ENCODE results near the gene LYL1.

LYL1 gene

DNA sequence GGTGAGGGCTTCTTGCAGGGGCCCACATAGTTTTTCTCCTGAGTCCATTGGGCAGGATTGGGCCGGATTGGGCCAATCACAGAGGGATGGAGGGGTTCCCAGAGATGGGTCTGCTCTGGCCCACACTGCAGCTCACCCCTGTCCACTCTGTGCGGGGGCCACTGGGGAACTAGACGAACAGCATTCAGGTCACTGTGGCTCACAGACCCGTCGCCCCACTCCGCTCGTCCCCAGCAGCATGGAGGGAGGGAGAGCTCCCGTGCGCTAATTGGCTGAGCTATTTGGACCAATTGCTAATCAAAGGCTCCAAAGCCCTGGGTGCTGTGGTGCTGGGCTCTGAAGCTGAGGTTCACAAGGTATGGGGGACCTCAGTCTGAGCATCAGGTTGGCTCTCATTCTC lies 26.7 kb upstream of the LYL1 start:
- no peak for DNase-seq (ENCODE audit: low spot score)

DNA sequence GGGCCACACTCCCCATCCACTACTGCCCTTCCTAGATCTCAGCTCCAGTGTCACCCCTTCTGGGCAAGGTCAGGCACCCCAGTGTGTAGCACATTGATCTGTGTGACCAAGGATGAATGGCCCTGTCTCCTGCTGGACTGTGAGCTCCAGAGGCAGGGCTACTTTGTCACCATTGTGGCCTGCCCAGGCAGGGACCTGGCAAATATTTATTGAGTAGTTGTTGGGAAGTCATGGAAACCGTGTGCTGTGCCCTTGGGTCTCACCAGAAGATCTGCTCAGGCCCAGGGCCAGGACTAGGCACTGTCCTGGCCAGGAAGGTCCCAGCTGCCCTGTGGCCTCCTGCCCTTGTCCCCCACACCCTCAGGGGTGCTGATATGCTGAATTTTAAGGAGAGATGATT lies 25.9 kb upstream of the LYL1 start:
- DNase-seq (ENCODE audit: low spot score), result no peak

DNA sequence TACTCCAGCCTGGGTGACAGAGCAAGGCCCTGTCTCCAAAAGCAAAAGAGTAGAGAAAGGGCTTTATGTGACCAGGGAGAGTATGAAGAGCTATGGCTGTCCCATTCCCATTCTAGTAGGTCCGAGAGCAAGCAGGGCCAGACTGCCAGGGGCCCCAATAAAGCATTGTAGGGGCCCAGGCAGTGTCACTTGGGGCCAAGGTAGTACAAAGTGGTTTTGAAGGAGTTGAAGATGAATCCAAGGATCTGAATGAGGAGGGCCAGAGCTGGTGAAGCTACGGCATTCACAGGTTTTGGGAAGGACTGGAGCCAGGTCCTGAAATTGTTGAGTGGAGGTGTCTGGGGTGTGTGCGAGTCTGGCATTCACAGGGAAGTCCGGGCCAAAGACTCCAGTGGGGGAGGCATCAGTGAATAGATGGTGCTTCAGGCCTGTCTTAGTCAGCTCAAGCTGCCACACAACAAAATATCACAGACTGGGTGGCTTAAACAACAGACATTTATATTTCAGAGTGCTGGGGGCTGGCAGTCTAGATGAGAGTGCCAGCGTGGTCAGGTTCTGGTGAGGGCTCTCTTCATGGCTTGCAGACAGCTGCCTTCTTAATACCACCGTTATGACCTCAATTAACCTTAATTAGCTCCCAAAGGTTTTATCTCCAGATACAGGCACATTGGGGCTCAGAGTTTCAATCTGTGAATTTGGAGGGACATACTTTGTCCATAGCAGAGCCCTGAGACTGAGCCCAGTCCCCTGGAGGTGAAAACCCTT lies 25.3 kb upstream of the LYL1 start:
- no peak for DNase-seq (ENCODE audit: low spot score)

DNA sequence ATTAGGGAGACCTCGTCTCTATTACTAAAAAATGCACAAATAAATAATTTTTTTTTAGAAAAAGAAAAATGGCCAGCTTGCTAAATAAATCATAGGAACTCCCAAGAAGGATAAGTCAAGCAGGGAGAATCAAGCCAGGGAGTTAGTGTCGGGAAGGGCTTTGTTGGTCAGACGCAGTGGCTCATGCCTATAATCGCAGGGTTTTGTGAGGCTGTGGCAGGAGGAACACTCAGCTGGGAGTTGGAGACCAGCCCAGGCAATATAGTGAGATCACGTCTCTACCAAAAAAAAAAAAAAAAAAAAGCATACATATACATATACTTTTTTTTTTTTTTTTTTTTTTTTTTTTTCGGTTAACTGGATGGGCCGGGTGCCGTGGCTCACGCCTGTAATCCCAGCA lies 24.4 kb upstream of the LYL1 start:
- no peak for DNase-seq (ENCODE audit: low spot score)

DNA sequence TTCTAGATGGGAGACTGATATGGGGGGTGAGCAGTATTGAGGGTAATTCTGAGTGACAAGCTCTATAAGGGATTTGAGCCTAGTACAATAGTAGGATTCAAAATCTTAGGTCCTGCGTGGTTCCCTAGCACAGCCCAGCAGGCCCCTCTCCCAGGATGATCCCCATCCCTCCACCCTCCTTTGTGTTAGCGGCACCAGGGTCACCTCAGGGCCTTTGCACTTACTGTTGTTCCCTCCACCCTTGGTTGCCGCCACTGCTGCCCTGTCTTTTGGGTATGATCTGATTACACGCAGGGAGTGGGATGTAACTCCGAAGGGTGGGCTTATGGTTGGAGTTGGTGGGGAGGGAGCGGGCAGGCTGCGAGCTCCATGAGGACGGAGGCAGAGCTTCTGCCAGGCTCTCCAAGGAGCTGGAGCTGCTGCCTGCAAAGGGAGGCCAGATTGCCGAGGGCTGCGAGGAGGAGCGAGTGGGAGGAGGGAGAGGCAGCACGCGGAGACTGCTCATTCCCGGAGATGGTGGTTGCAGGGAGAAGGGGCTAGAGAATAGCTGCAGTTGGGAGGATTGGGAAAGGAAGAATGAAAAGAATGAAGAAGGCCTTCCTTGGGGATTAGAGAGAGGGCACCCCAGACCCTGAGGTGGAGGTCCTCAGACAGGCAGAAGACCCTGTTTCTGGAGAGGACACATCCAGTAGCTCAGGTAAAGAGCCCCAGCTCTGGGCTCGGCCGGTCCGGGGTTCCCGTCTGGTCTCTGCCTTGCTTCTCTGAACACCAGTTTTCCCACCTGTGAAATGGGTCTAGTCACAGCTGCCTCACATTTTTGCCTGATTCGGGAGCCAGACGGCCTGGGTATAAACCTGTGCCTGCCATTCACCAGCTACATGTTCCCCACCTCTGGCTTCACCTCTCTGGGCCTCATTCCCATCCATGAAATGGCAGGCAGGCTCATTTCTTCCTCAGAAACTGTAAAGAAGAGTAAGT lies 20.6 kb upstream of the LYL1 start:
- no peak for DNase-seq (ENCODE audit: low spot score)

DNA sequence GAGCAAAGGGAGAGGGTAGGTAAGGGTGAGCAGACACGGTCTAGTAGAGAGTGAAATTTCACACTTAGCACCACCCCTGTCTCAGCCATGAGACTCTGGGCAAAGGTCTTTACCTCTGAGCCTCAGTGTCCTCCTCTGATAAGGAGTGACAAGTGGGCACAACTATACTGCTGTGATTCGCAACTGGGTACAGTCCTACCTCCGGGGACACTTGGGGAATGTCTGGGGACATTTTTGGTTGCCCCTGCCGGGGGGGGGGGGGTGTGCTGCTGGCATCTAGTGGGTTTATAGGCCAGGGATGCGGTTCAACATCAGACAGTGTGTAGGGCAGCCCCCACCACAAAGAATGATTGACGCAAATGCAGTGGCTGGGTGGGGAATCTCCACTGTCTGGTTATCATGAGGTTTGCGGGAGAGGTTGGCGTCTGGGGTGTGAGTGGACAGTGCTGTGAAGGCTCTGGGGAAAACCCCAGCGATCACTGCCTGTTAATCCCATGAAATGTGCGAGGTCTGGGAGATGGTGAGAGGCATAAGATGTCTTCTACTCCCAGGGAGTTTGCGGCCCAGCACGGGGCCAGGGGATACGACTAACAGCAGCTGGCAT lies 19.7 kb upstream of the LYL1 start:
- DNase-seq (ENCODE audit: low spot score), result no peak

DNA sequence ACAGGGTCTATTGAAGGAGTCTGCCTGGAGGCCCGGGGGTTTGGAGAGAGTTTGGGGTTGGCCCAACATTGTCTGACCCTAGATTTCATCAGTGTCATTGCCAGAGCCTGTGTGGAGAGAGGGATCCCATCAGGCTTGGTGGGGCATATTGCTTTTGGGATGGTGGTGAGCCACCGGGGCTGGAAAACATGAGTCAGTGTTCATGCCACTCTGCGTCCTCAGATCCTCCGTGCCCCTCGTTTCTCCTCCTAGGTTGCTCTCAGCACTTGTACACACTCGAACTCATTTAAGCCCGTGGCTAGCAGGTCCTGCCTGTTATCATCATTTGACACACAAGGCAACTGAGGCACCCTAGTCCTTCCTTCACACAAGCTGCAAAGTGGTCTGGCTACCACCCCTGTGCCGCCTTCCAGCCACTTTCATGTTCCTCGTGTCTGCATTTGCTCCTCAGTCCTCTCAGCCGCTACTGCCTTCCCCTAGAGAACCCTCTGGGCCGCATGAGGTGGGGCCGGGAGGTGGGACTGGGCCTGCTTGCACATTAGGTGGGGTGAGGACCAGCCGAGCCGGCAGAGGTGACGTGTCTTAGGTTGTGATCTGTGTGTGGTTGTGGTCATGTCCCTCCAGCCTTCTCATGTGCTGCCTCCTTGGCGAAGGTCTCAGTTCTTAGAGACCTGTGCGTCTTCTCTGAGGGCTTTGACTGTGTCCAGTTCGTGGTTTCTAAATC lies 19.1 kb upstream of the LYL1 start:
- DNase-seq (ENCODE audit: low spot score), result no peak

DNA sequence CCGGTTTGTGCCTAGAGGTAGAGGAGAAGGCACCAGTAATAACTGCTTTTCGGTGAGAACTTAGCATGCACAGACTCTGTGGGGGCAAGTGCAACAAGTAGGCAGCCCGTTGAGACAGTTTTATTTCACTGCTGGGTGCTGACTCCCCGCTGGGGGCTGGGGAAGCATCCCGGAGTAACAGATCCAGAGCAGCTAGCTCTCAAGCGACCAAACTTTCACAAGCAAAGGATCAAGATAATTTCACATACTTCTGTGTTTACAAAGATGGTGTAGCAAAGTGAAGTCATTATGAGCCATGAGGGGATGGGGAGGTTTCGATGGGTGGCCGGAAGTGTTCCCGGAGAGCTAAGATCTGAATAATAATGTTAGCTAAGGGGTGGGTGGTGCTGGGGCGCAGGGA lies 18.2 kb upstream of the LYL1 start:
- DNase-seq (ENCODE audit: low spot score), result peak; percentile 75

DNA sequence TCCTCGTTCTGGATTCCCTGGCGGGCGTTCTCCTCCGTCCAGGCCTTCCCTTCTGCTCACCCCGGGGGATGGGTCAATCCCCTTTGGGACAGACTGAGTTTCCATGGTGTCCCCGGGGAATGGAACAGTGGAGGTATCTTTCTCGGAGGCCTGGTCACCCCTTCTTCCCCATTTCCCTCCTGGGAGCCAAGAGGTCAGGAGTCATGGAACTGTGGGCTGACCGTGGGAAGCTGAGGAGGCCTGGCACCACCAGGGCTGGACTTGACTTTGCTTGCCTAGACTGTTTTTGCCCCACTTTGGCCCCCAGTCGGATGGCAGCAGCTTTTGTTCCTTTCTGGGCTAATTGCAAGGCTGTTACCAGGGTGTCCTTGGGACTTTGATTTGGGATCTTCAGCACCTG lies 17.4 kb upstream of the LYL1 start:
- no peak for DNase-seq (ENCODE audit: low spot score)

DNA sequence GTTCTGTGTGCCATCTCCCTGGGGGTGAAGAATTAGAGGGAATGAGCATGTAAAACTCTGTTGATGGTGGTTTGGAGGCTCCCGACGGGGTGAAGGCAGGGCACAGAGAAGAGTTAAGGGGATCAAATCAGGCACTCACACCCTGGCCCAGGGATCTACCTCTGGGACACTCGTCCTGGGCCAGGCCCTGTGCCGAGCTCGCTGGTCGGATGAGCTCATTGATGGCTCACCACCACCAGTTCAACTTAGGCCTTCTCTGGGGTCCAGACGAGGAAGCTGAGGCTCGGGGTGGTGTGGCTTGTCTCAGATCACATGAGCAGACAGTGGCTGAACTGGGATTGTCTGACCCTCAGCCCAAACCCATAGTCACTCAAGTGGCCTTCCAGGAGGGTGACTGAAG lies 17.0 kb upstream of the LYL1 start:
- peak; percentile 24 for DNase-seq (ENCODE audit: low spot score)

DNA sequence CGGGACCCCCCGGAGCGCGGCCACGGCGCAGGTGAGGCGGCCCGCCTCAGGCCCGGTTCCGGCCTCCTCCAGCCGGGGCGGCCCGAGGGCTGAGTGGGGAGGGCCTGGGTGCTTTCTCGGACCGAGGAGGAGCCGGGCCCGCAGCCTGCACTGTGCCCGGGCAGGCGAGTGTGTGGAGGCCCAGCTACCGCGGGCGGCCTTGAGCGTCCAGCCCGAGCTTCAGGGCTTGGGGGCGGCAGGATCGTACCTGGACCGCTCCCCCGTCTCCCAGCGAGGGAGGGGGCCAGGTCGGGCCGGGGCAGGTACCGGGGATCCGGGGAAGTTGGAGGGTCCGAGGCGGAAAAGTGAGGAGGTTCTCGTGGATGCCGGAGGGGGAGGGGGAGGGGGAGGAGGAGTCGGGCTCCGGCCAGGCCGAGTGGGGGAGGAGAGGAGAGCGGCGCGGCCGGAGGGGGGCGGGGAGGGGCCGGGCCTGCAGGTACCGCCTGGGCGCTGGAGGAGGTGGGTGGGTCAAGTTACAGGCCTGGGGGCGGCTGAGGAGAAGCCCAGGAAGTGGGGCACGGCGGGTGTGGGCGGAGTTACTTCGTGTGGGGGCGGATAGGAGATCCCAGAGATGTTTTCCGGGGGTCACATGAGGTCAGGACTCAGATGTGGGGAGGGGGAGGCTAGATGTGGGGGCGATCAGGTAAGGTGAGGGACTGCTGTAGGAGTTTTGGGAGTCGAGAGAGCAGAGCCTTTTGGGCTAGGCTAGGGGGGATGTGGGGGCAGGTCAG lies 16.0 kb upstream of the LYL1 start:
- peak; percentile 73 for DNase-seq (ENCODE audit: low spot score)

DNA sequence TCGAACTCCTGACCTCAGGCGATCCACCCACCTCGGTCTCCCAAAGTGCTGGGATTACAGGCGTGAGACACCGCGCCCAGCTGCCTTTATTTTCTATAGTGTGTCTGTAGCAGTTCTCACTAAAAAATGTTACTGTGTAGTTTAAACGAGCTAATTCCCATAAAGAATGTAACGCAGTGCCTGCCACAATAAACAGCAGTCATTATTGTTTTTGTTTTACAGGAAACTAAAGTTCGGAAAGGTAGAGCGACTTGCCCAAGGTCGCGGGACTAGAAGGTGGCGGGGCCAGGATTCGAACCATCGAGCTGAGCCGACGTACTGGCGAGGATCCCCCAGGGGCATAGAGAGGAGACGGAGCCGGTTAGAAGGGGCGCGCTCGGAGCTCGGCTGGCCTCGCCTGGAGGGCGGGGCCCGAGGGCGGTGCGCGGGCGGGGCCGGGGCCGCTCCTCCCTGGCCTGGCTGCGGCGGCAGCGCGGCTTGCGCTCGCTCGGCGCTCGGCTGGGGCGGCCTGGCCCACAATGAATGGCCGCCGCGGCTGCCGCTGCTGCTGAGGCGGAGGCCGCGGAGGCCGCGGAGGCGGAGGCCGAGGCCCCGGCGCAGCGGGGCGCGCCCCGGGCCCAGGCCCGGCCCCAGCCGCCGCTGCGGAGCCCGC lies 15.2 kb upstream of the LYL1 start, which contains the start of gene NACC1:
TSS of gene NACC1 (plus strand) at position 493 of the 652 bp plus-strand sequence. CDS start 16,944 bp downstream, outside the sequence.
- peak; percentile 99 for DNase-seq (ENCODE audit: low spot score)

DNA sequence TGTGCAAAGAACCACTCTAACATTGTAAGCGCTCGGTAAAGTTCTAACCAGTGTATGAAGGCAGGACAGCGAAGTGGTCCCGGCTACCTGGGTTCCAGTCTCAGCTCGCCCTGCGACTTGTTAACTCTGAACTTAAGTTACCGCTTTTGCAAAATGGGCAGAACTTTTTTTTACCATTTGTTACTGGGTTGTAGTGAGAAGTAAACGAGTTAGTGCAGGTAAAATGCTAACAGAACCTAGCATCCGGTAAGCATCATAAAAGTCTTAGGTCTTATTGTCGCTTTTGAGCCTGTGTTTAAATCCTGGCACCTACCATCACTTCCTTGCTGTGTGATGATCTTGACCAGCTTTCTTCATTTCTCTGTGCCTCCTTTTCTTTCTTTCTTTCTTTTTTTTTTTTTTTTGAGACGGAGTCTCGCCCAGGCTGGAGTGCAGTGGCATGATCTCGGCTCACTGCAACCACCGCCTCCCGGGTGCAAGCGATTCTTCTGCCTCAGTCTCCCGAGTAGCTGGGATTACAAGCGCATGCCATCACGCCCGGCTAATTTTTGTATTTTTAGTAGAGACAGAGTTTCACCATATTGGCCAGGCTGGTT lies 14.6 kb upstream of the LYL1 start:
- no peak for DNase-seq (ENCODE audit: low spot score)

DNA sequence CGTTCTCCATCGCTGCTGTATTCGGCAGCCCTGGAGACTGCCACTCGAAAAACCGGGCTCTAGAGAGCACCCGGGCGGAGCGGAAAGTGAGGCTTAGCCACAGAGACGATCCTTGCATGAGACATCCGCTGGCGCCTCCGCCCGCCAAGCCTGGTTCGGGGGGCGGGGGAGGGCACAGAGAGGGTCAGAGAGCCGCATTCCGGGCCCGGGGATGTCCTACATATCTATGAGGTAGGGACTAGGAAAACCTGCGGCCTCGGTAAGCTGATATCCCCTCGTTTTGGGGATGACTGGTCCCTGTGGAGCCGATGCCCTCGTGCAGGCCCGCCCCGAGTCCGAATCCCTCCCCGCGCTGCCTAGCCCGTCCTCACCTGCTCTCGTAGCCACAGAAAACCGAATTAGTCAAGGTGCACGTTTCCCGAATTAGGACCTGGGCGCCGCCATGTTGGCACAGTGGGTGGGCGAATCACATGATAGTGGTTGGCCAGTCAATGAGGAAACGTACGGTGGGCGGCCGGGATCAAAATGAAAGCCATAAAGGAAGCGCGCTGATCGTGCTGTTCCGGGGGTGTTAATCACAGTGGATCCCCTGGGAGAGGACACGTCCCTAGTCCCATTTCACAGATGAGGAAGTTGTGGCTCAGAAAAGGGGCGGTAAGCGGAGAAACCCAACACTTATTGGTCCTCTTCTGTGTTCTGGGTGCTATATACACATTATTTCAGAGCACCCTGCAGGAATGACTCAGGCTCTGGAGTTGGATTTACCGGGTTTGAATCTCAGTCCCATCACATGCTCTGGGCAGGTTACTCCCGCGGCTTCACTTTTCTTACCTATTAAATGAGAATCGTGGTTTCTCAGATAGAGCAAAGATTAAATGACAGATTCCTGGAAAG lies 13.9 kb upstream of the LYL1 start, which contains the start of gene TRMT1:
TSS of gene TRMT1 (minus strand) at position 459 of the 894 bp plus-strand sequence. CDS start at position 118, 341 bp downstream.
- peak; percentile 93 for DNase-seq (ENCODE audit: low spot score)

DNA sequence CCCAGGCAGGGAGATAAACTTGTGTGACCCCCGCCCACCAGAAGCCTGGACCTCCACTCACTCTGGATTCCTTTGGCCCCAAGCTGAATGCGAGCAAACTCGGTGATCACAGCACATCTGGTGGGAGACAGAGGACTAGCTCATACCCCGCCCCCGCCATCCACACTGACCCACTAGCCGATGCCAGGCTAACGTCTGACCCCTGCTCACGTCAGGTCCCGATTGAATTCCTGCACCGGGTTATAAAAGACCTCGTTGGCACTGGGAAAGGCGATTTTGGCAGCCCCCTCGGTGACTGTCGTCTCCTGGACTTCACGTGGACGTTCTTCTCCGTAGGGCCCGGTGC lies 13.3 kb upstream of the LYL1 start:
- DNase-seq (ENCODE audit: low spot score), result no peak

DNA sequence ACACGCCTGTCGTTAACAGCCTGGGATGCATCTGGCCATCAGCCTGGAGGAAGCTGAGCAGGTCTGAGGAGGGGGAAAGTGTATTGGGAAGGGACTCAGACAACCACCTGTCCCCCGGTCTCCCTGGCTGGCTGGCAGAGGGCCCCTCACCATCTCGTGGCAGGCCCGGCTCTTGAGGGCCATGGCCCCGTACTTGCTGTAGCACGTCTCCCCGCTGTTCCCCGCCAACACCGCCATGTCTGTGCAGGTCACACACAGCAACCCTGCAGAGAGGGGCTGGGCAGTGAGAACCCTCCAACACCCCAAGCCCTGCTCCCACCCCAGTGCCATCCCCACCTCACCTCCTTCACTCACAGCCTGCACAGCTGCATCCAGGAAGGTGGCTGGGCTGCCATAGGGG lies 9.9 kb upstream of the LYL1 start:
- no peak for DNase-seq (ENCODE audit: low spot score)

DNA sequence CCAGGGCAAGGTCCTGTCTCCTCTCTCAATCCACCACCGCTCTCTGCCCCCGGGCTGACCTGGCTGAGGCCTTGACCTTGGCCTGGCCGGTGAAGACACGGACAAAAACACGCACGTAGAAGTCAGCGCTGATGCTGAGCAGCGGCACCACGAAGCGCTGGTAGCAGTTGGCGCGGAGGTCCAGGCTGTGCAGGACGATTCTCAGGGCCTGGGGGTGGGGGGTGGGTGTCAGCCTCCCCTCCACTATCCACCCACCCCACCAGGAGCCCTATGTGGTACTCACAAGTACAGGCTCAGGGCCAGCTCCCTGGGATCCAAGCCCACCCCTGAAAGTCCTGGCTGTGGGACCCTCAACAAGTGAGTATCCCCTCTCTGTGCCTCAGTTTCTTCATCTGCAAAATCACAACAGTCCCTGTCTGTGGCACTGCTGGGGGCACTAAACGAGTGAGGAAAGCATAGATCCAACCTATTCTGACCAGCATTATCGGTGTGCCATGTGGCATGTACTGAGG lies 7.5 kb upstream of the LYL1 start:
- no peak for DNase-seq (ENCODE audit: low spot score)

DNA sequence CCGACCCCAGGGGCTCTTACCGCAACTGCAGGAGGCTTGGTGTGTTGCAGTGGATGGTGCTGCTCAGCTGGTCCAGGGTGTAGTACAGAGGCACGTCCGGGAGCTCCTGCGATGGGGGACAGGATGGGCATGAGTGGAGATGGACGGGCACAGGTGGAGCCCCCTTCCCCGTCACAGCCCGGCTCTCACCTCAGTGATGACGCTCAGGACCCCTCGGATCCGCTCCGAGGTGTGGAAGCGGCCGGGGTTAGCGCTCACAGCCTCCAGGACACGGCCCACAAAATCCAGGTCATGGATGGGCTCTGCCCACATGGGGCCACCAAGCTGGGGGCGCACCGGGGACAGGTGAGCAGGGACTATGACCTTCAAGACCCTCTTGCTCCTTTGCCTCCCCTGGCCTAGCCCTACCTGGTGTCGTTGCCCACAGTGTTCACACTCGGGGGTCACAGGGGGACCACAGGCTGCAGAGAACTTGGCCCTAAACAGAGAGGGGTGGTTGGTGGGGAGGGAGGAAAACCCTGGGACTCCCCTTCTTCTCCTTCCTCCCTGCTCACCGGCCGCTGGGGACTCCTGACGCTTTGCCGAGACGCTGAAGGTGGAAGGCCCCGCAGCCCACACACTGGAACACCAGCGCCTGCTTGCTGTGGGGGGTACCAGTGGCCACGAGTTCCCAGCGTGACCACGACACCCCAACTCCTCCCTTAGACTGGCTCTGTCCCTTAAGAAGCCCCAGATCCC lies 6.9 kb upstream of the LYL1 start:
- no peak for DNase-seq (ENCODE audit: low spot score)

Data from GM03348 (cell line).